Thoracic aorta (tissue), 2 donors: ENCODE measurements around the gene TEPSIN. TPM values are rescaled to one million over a fixed set of nuclear protein-coding genes. Genes with fewer than 3 reads are reported as not detected.

ENCODE experiments used
- ATAC-seq: fragments of 150-250 bp; one replicate; pipeline ENCODE4 v1.8.0; 2017; ENCODE audit warnings: low read depth; ENCODE audit not compliant: insufficient number of reproducible peaks, low FRiP score
- DNase-seq: peaks from one replicate; pipeline ENCODE4 v3.0.0-alpha.2; 2020; ENCODE audit warnings: low spot score
- H3K27ac ChIP-seq, 2 donors: fragments of 200-600 bp; sonication (generic); 1 replicate in 1 of 2; 2 replicates in 1 of 2; pipeline ENCODE4 v1.5.1; 2016; ENCODE audit warnings: mild to moderate bottlenecking in 2 of 2, moderate library complexity in 2 of 2
- H3K27me3 ChIP-seq: fragments of 200-600 bp; sonication (generic); replicated peaks from 2 replicates; pipeline ENCODE4 v1.6.0; 2016; ENCODE audit warnings: mild to moderate bottlenecking; ENCODE audit not compliant: insufficient read depth
- H3K36me3 ChIP-seq: fragments of 200-600 bp; sonication (generic); one replicate; pipeline ENCODE4 v1.5.1; 2016
- H3K4me1 ChIP-seq, 2 donors: fragments of 200-600 bp; sonication (generic); 1 replicate in 1 of 2; 2 replicates in 1 of 2; pipeline versions ENCODE4 v1.5.1 to v1.6.0; 2016; ENCODE audit warnings: low read depth in 2 of 2, mild to moderate bottlenecking in 1 of 2; ENCODE audit not compliant: control insufficient read depth in 1 of 2
- H3K4me3 ChIP-seq: fragments of 200-600 bp; sonication (generic); 2 replicates; pipeline ENCODE4 v1.5.1; 2016; ENCODE audit warnings: mild to moderate bottlenecking
- H3K9me3 ChIP-seq: fragments of 200-600 bp; sonication (generic); 2 replicates; pipeline ENCODE4 v1.5.1; 2016
- CTCF ChIP-seq: fragments of 200-600 bp; sonication (generic); IDR thresholded peaks from one replicate; pipeline ENCODE4 v1.5.1; 2019; ENCODE audit warnings: antibody characterized with exemption
- total RNA-seq, 2 donors: library from RNA; depleted of rRNA; stranded (reverse); fragments of >200 nt; gene quantifications; one replicate each; pipeline versions ENCODE4 v1.1.0 to v1.2.3, GENCODE V29; 2016

TEPSIN gene
- total RNA-seq, 2 donors from 2014 or later = 52.4 to 70.8 TPM

- no peaks in the 10 kb centered on the region for H3K27me3 ChIP-seq
- no peak overlapping the region for H3K27ac ChIP-seq
- no peak for TF ChIP-seq CTCF
- H3K9me3 ChIP-seq = no peaks in the 10 kb centered on the region
- DNase-seq (no peak), ATAC-seq (no peak)
- H3K4me3 ChIP-seq = no peak overlapping the region
- H3K4me1 ChIP-seq = peaks cover 11 to 14% of the 10 kb centered on the region in 2 donors
- peaks cover 22% of the 10 kb centered on the region for H3K36me3 ChIP-seq
These were observed 5.5 kb downstream of the TEPSIN start for GRCh38 chr17:81233316-81233715.

- no peak overlapping the region for H3K4me3 ChIP-seq
- H3K27me3 ChIP-seq = no peaks in the 10 kb centered on the region
- DNase-seq = no peak
- no peak for ATAC-seq
- peaks cover 6 to 9% of the 10 kb centered on the region in 2 donors for H3K4me1 ChIP-seq
- no peaks in the 10 kb centered on the region for H3K9me3 ChIP-seq
- no peak for TF ChIP-seq CTCF
- peaks cover 22% of the 10 kb centered on the region for H3K36me3 ChIP-seq
- no peak overlapping the region for H3K27ac ChIP-seq
These were observed 6.1 kb downstream of the TEPSIN start for GRCh38 chr17:81232616-81233241.

DNA sequence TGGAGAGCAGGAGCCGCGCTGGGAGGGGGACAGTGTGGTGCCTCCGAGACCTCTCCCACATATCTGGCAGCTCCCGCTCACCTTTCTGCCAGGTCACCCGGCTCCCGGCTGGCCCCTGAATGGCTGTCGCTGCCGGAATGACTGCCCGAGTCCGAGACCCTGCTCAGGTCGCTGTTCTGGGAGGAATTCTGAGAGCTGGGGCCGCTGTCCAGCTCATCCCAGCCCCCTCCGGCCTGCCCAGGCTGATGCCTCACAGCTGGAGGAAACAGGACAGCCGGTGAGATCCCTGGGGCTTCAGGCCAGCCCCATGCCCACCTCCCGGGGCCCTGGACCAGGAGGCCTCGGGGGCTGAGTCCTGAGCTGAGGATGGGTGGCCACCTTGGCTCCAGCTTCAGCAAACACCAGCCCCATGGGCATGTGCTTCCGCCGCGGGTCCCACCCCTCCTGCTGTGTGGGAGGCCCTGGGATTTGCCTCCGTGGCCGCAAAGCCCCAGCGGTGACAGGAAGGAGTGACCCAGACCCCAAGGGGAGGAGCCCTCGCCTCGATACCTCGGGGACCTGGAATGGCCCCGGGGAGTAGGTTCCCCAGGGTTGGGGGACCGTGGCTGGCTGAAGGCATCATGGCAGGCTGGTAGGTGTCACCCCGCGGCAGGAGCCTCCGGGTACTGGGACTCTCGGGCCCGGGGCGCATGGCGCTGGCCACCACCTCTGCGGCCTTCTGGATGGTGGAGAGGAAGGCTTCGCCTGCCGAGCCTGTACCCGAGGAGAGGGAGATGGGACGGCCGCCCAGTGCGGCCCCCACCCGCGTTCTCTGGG, 6.9 kb downstream of the TEPSIN start:
- Histone ChIP-seq H3K27me3 (no peaks in the 10 kb centered on the region), H3K4me3 (no peak overlapping the region), H3K4me1 (peaks cover 0 to 1% of the 10 kb centered on the region in 2 donors), H3K9me3 (no peaks in the 10 kb centered on the region), H3K36me3 (peaks cover 22% of the 10 kb centered on the region), H3K27ac (no peak overlapping the region)
- DNase-seq (no peak), ATAC-seq (no peak)
- TF ChIP-seq CTCF = no peak

GRCh38 chr17:81231121-81231645, 7.7 kb downstream of the TEPSIN start:
- Histone ChIP-seq H3K4me3 (no peak overlapping the region), H3K27ac (no peak overlapping the region), H3K27me3 (no peaks in the 10 kb centered on the region), H3K36me3 (peaks cover 17% of the 10 kb centered on the region), H3K9me3 (no peaks in the 10 kb centered on the region), H3K4me1 (no peaks in the 10 kb centered on the region)
- no peak for DNase-seq
- ATAC-seq = no peak
- TF ChIP-seq CTCF = no peak

DNA sequence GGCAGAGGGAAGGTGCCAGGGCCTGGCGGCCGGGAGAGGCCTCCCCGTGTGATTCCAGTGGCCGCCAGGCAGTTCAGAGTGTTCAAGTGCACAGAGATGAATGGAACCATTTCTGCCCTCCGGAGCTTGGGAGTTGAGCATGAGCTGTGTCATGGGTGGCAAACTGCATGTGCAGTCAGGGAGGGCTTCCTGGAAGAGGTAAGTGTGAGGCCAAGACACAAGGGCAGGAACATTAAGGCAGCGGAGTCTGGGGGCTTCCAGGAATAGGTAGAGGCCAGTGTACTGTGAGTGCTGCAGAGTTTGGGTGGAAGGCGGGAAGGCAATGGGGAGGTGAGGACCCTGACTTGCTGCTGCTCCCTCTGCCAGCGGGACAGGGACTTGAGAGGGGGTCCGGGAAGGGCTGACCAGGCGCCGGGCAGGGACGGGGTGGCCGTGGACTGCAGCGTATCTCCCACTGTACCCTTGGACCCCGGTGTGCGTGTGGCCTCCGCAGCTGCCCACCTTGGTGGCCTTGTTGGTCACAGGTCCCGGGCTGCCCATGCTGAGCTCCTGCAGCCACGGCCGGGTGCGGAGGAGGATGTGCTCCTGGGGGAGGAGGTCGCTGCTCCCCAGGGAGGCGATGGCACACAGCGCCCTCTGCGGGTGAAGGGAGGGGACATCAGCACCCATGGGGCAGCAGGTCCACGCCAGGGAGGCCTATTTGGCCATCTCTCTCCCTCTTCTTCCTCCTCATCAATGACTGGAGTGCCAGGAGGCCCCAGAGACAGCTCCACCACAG, 8.6 kb downstream of the TEPSIN start:
- peaks cover 16% of the 10 kb centered on the region for H3K36me3 ChIP-seq
- no peak overlapping the region for H3K4me3 ChIP-seq
- H3K27me3 ChIP-seq = no peaks in the 10 kb centered on the region
- H3K4me1 ChIP-seq = no peaks in the 10 kb centered on the region
- DNase-seq (no peak), ATAC-seq (no peak)
- no peaks in the 10 kb centered on the region for H3K9me3 ChIP-seq
- no peak overlapping the region for H3K27ac ChIP-seq
- no peak for TF ChIP-seq CTCF
